ENCODE measurements around the gene NXN.

The NXN gene

GRCh38 chr17:824378-824777 is 155.2 kb downstream of the NXN start:
- Histone ChIP-seq H3K27me3 (replicated peaks; ENCODE audit: control insufficient read depth, insufficient read depth, low read length) (no peaks in the 10 kb centered on the region), H3K36me3 (ENCODE audit: control insufficient read depth, insufficient read depth, low read length) (no peaks in the 10 kb centered on the region), H3K4me3 (replicated peaks; ENCODE audit: low read depth, low read length) (no peak overlapping the region)
- no peak for TF ChIP-seq CTCF (IDR thresholded peaks at IDR 0.05; ENCODE audit: insufficient read depth, low read length, poor library complexity, severe bottlenecking)
- no peak for DNase-seq (ENCODE audit: extremely low read depth, insufficient read length)

- DNase-seq (ENCODE audit: extremely low read depth, insufficient read length) = peak; percentile 70
- TF ChIP-seq CTCF (IDR thresholded peaks at IDR 0.05; ENCODE audit: insufficient read depth, low read length, poor library complexity, severe bottlenecking) = no peak
- H3K36me3 ChIP-seq (ENCODE audit: control insufficient read depth, insufficient read depth, low read length) = no peaks in the 10 kb centered on the region
Measured at GRCh38 chr17:823501-823902, 156.1 kb downstream of the NXN start.

DNA sequence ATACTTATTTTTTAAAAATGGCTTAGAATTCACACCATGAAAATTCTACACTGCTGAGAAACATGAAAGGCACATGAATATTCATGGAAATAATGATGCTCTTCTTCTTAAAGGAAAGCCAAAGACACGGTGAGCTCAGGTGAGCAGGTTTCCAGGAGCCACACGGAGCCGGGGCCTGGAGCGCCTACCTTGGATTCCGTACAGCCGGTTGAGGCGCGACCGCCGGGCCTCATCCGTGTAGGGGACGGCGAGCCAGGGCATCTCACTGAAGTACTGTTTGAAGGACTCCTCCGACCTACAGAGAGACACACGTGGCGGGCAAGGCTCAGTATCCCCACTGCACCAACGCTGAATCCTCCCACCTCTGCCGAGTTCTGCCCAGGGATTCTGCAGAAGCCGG is 160.3 kb downstream of the NXN start:
- H3K27me3 ChIP-seq (replicated peaks; ENCODE audit: control insufficient read depth, insufficient read depth, low read length) = no peaks in the 10 kb centered on the region
- no peak overlapping the region for H3K4me3 ChIP-seq (replicated peaks; ENCODE audit: low read depth, low read length)
- no peaks in the 10 kb centered on the region for H3K36me3 ChIP-seq (ENCODE audit: control insufficient read depth, insufficient read depth, low read length)
- TF ChIP-seq CTCF (IDR thresholded peaks at IDR 0.05; ENCODE audit: insufficient read depth, low read length, poor library complexity, severe bottlenecking) = no peak
- DNase-seq (ENCODE audit: extremely low read depth, insufficient read length) = no peak

More at GRCh38 chr17:823501-823902, 156.1 kb downstream of the NXN start:
- Histone ChIP-seq H3K4me3 (replicated peaks; ENCODE audit: low read depth, low read length) (no peak overlapping the region), H3K27me3 (replicated peaks; ENCODE audit: control insufficient read depth, insufficient read depth, low read length) (no peaks in the 10 kb centered on the region)

DNA sequence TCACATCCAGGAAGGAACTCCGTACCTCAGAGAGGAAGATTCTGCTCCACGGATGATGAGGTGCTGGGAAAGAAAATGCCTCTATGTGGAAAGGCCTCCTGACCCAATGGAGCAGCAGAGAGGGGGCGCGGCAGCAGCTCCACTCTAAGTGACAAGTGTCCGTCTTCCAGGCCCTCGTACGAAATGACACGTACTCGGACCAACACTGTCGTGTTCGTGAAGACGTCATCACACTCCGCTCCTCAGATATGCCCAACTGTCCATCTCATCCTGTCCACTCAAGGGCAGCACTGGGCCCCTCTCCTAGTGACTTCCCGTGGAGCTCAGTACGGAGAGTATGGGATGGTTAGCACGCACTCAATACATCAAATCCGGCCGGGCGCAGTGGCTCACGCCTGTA is 165.2 kb downstream of the NXN start:
- H3K36me3 ChIP-seq (ENCODE audit: control insufficient read depth, insufficient read depth, low read length) = no peaks in the 10 kb centered on the region
- no peak overlapping the region for H3K4me3 ChIP-seq (replicated peaks; ENCODE audit: low read depth, low read length)
- no peak for TF ChIP-seq CTCF (IDR thresholded peaks at IDR 0.05; ENCODE audit: insufficient read depth, low read length, poor library complexity, severe bottlenecking)

DNA sequence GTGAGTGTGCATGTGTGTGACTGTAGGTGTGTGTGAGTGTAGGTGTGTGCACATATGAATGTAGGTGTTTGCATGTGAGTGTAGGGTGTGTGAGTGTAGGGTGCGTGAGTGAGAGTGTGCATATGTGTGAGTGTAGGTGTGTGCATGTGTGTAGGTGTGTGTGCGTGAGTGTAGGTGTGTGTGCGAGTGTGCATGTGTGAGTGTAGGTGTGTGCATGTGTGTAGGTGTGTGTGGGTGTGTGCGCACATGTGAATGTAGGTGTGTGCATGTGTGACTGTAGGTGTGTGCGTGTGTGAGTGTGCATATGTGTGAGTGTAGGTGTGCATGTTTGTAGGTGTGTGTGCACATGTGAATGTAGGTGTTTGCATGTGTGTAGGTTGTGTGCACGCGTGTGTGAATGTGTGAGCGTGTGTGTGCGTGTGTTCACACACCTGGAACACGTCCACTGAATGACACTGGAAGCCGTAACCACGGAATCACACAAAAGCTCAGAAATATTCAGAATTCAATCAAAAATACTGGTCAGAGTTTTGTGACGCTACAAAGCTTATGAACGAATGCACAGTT is 166.9 kb downstream of the NXN start:
- no peaks in the 10 kb centered on the region for H3K36me3 ChIP-seq (ENCODE audit: control insufficient read depth, insufficient read depth, low read length)
- H3K27me3 ChIP-seq (replicated peaks; ENCODE audit: control insufficient read depth, insufficient read depth, low read length) = no peaks in the 10 kb centered on the region; the same call in 1 of the 2 replicates
- DNase-seq (ENCODE audit: extremely low read depth, insufficient read length) = no peak
- no peak for TF ChIP-seq CTCF (IDR thresholded peaks at IDR 0.05; ENCODE audit: insufficient read depth, low read length, poor library complexity, severe bottlenecking)
- no peak overlapping the region for H3K4me3 ChIP-seq (replicated peaks; ENCODE audit: low read depth, low read length)

More for the DNA sequence above, 165.2 kb downstream of the NXN start:
- DNase-seq (ENCODE audit: extremely low read depth, insufficient read length) = no peak
- no peaks in the 10 kb centered on the region; the same call in 1 of the 2 replicates for H3K27me3 ChIP-seq (replicated peaks; ENCODE audit: control insufficient read depth, insufficient read depth, low read length)
